Neuronal stem cell (in vitro differentiated cells): Measurements from ENCODE around the gene AGK.
"Not testable (repeated sequence)": the region's sequence is repeated elsewhere in the genome, so short reads cannot be mapped to it uniquely, and the experiment has no call there.

Source experiments
- DNase-seq: peaks from one replicate; pipeline ENCODE4 v3.0.0-alpha.2; 2013; ENCODE audit warnings: low spot score
- H2AFZ ChIP-seq: one replicate; pipeline ENCODE4 v1.6.1; 2013; ENCODE audit warnings: mild to moderate bottlenecking, low read length, inconsistent platforms
- H2AK5ac ChIP-seq: 2 replicates; pipeline ENCODE4 v1.6.1; 2013; ENCODE audit warnings: low read depth, mild to moderate bottlenecking, inconsistent platforms, low read length, moderate library complexity, mixed read lengths
- H2BK120ac ChIP-seq: 2 replicates; pipeline ENCODE4 v1.6.1; 2013; ENCODE audit warnings: low read depth, mild to moderate bottlenecking, inconsistent platforms, low read length, moderate library complexity, mixed read lengths
- H2BK12ac ChIP-seq: one replicate; pipeline ENCODE4 v1.6.1; 2013; ENCODE audit warnings: low read length, inconsistent platforms
- H2BK15ac ChIP-seq: 2 replicates; pipeline ENCODE4 v1.6.1; 2013; ENCODE audit warnings: mild to moderate bottlenecking, low read length, inconsistent platforms, mixed read lengths
- H2BK5ac ChIP-seq: one replicate; pipeline ENCODE4 v1.6.1; 2013; ENCODE audit warnings: inconsistent platforms, mild to moderate bottlenecking, low read length, moderate library complexity
- H3K14ac ChIP-seq: one replicate; pipeline ENCODE4 v1.6.1; 2013; ENCODE audit warnings: low read length, inconsistent platforms
- H3K18ac ChIP-seq: 2 replicates; pipeline ENCODE4 v1.6.1; 2013; ENCODE audit warnings: low read length, inconsistent platforms
- H3K23ac ChIP-seq: 2 replicates; pipeline ENCODE4 v1.6.1; 2013; ENCODE audit warnings: low read depth, mild to moderate bottlenecking, mixed read lengths, low read length, inconsistent platforms; ENCODE audit not compliant: poor library complexity
- H3K27ac ChIP-seq: replicated peaks from 3 replicates; pipeline ENCODE4 v1.5.1; 2013; ENCODE audit warnings: low read length, inconsistent platforms
- H3K27me3 ChIP-seq, 3 experiments: 2 replicates each; pipeline ENCODE4 v1.6.1; 2013; ENCODE audit warnings: low read length in 3 of 3, mild to moderate bottlenecking in 2 of 3, inconsistent platforms in 1 of 3, low read depth in 1 of 3, mixed read lengths in 1 of 3, moderate library complexity in 1 of 3; ENCODE audit not compliant: control insufficient read depth in 3 of 3, insufficient read depth in 3 of 3
- H3K36me3 ChIP-seq, 2 donors: replicated peaks in 1 of 2; 2 replicates each; pipeline ENCODE4 v1.6.1; 2013; ENCODE audit warnings: low read length in 2 of 2; ENCODE audit not compliant: control insufficient read depth in 2 of 2, insufficient read depth in 2 of 2
- H3K4ac ChIP-seq: 2 replicates; pipeline ENCODE4 v1.6.1; 2013; ENCODE audit warnings: inconsistent platforms, mild to moderate bottlenecking, low read length, moderate library complexity
- H3K4me1 ChIP-seq, 2 donors: 1 replicate in 1 of 2; 2 replicates in 1 of 2; pipeline ENCODE4 v1.6.1; 2013; ENCODE audit warnings: low read length in 2 of 2, low read depth in 1 of 2; ENCODE audit not compliant: control insufficient read depth in 2 of 2, insufficient read depth in 1 of 2
- H3K4me2 ChIP-seq: one replicate; pipeline ENCODE4 v1.6.1; 2013; ENCODE audit warnings: mild to moderate bottlenecking, low read length, inconsistent platforms; ENCODE audit not compliant: insufficient read depth, poor library complexity, severe bottlenecking
- H3K4me3 ChIP-seq, 2 donors: 2 replicates each; pipeline ENCODE4 v1.5.1; 2013; ENCODE audit warnings: low read length in 2 of 2, mild to moderate bottlenecking in 2 of 2, inconsistent platforms in 1 of 2, moderate library complexity in 1 of 2
- H3K79me1 ChIP-seq: one replicate; pipeline ENCODE4 v1.6.1; 2013; ENCODE audit warnings: low read depth, mild to moderate bottlenecking, inconsistent platforms, low read length, moderate library complexity
- H3K9ac ChIP-seq: one replicate; pipeline ENCODE4 v1.6.1; 2013; ENCODE audit warnings: mild to moderate bottlenecking, low read depth, low read length, inconsistent platforms; ENCODE audit not compliant: poor library complexity
- H3K9me3 ChIP-seq, 2 donors: replicated peaks in 1 of 2; 2 replicates each; pipeline versions ENCODE3 to v1.6.1; 2013; ENCODE audit warnings: low read length in 2 of 2, mild to moderate bottlenecking in 2 of 2, inconsistent platforms in 1 of 2, low read depth in 1 of 2, mixed read lengths in 1 of 2, moderate library complexity in 1 of 2; ENCODE audit not compliant: control insufficient read depth in 2 of 2, insufficient read depth in 1 of 2
- H4K8ac ChIP-seq: one replicate; pipeline ENCODE4 v1.6.1; 2013; ENCODE audit warnings: low read depth, mild to moderate bottlenecking, inconsistent platforms, low read length, moderate library complexity
- H4K91ac ChIP-seq: one replicate; pipeline ENCODE4 v1.6.1; 2013; ENCODE audit warnings: low read length, low read depth, mild to moderate bottlenecking, inconsistent platforms; ENCODE audit not compliant: poor library complexity
- WGBS, 2 donors: extraction: QIAGEN DNeasy Blood & Tissue Kit; methylation state at CpG; one replicate each; pipeline ENCODE4 v1.1.7; 2013; ENCODE audit warnings: missing lambda C conversion rate in 2 of 2, mixed read lengths in 1 of 2; ENCODE audit not compliant: insufficient read length in 2 of 2, insufficient replicate concordance in 1 of 2; ENCODE audit errors: extremely low coverage in 2 of 2; 5-methylcytosine and 5-hydroxymethylcytosine counted together

The AGK gene

GRCh38 chr7:141557360-141557759, 6.2 kb downstream of the AGK start:
- H2BK15ac ChIP-seq: no peak overlapping the region
- no peaks in the 10 kb centered on the region for H3K79me1 ChIP-seq
- peaks cover 0 to 17% of the 10 kb centered on the region in 2 donors for H3K9me3 ChIP-seq
- no peak overlapping the region for H3K4me3 ChIP-seq
- no peak overlapping the region for H2AFZ ChIP-seq
- no peak overlapping the region for H3K27ac ChIP-seq
- no peaks in the 10 kb centered on the region for H3K27me3 ChIP-seq
- H3K4ac ChIP-seq: no peak overlapping the region
- H3K9ac ChIP-seq: no peak overlapping the region
- H3K36me3 ChIP-seq: peaks cover 1 to 66% of the 10 kb centered on the region in 2 donors
- no peak for DNase-seq
- no peak overlapping the region for H2BK120ac ChIP-seq
- no peaks in the 10 kb centered on the region for H3K4me1 ChIP-seq
- H3K4me2 ChIP-seq: no peak overlapping the region
- H2BK5ac ChIP-seq: no peak overlapping the region
- no CpG with 5 or more reads among the region's 3 CpGs for WGBS, 2 donors
- no peak overlapping the region for H3K14ac ChIP-seq
- no peak overlapping the region for H4K91ac ChIP-seq
- no peak overlapping the region for H2AK5ac ChIP-seq
- H2BK12ac ChIP-seq: no peak overlapping the region
- no peak overlapping the region for H3K18ac ChIP-seq
- no peak overlapping the region for H3K23ac ChIP-seq
- no peak overlapping the region for H4K8ac ChIP-seq

GRCh38 chr7:141557831-141558531, 6.8 kb downstream of the AGK start:
- H3K79me1 ChIP-seq, H3K27me3 ChIP-seq, H2BK5ac ChIP-seq, H3K27ac ChIP-seq, H2AK5ac ChIP-seq, H2BK12ac ChIP-seq, H3K4me1 ChIP-seq, H3K4ac ChIP-seq, DNase-seq, H2BK15ac ChIP-seq, H3K23ac ChIP-seq, H3K9ac ChIP-seq, H2AFZ ChIP-seq, H4K8ac ChIP-seq, H3K4me2 ChIP-seq, H2BK120ac ChIP-seq, H4K91ac ChIP-seq, H3K14ac ChIP-seq, H3K18ac ChIP-seq, H3K4me3 ChIP-seq: not testable (repeated sequence)
- Histone ChIP-seq H3K36me3 (peaks cover 1 to 71% of the 10 kb centered on the region in 2 donors), H3K9me3 (peaks cover 0 to 17% of the 10 kb centered on the region in 2 donors)
- WGBS, 2 donors: no CpG with 5 or more reads among the region's 11 CpGs

GRCh38 chr7:141558544-141559183, 7.5 kb downstream of the AGK start:
- Histone ChIP-seq H3K27ac (no peak overlapping the region), H4K8ac (no peak overlapping the region), H3K4me2 (no peak overlapping the region), H2AFZ (no peak overlapping the region), H3K23ac (no peak overlapping the region), H3K18ac (no peak overlapping the region), H2BK120ac (no peak overlapping the region), H3K14ac (no peak overlapping the region), H2BK5ac (no peak overlapping the region), H3K4ac (no peak overlapping the region), H3K79me1 (no peaks in the 10 kb centered on the region), H2BK12ac (no peak overlapping the region), H4K91ac (no peak overlapping the region), H2BK15ac (no peak overlapping the region), H3K4me3 (no peak overlapping the region), H3K36me3 (peaks cover 1 to 73% of the 10 kb centered on the region in 2 donors), H2AK5ac (no peak overlapping the region), H3K4me1 (peaks cover 0 to 3% of the 10 kb centered on the region in 2 donors), H3K9me3 (peaks cover 0 to 17% of the 10 kb centered on the region in 2 donors), H3K9ac (no peak overlapping the region), H3K27me3 (no peaks in the 10 kb centered on the region)
- WGBS, 2 donors: no CpG with 5 or more reads among the region's 3 CpGs
- no peak for DNase-seq

- Histone ChIP-seq H2AK5ac (no peak overlapping the region), H3K4me2 (no peak overlapping the region), H3K14ac (no peak overlapping the region), H2AFZ (no peak overlapping the region), H3K79me1 (no peaks in the 10 kb centered on the region), H3K23ac (no peak overlapping the region), H3K36me3 (peaks cover 1 to 84% of the 10 kb centered on the region in 2 donors), H4K91ac (no peak overlapping the region), H3K9me3 (peaks cover 0 to 17% of the 10 kb centered on the region in 2 donors), H4K8ac (no peak overlapping the region), H3K4ac (no peak overlapping the region), H3K4me1 (peaks cover 0 to 3% of the 10 kb centered on the region in 2 donors), H3K27me3 (no peaks in the 10 kb centered on the region), H2BK120ac (no peak overlapping the region), H2BK15ac (no peak overlapping the region), H3K27ac (no peak overlapping the region), H2BK12ac (no peak overlapping the region), H3K4me3 (no peak overlapping the region), H3K9ac (no peak overlapping the region), H3K18ac (no peak overlapping the region), H2BK5ac (no peak overlapping the region)
- WGBS, 2 donors: no CpG with 5 or more reads among the region's 1 CpG
- DNase-seq: no peak
Observed at GRCh38 chr7:141559961-141560360, 8.8 kb downstream of the AGK start.
